ENCODE results near the gene GRAMD4. TPM values are rescaled to one million over a fixed set of nuclear protein-coding genes. Genes with fewer than 3 reads are reported as not detected.

Gene GRAMD4
- total RNA-seq, 3 donors from 2014 or later: 28.4 to 85.6 (median 61.0) TPM

DNA sequence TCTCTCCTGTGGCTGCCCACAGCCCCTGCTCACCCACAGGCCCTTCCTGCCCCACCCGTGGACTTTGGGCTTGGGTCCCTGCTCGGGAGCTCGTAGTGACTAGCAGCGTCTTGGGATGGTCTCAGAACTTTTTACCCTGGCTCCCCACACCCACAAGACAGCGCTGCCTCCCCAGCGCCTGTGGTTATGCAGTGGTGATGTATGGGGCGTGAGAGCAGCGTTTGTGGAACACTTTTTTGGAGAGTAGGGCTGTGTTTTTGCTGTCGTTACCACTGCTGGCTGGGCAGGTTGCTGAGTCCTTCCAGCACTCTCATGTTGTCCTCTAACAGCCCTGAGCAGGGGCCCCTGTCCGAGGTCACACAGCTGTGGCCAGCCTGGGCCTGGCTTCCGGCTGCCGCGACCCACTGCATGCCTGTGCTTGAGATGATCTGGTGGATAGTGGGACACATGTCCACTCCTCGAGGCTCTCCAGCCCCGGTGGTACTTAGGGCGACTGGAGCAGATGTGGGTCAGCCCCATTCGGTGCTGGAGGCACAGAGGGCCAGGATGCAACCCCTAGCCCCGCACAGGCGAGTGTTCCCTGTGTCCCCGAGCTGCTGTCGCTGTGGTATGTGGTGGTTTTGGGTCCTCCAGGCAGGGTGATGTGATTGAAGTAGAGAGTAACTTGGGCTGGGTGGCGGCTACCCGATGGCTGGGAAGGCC, 7.1 kb upstream of the GRAMD4 start:
- no peaks in the 10 kb centered on the region for H3K27me3 ChIP-seq
- peak overlapping the region in 1 of 2 donors; percentile 25 for H3K27ac ChIP-seq
- TF ChIP-seq, protein P1, sequence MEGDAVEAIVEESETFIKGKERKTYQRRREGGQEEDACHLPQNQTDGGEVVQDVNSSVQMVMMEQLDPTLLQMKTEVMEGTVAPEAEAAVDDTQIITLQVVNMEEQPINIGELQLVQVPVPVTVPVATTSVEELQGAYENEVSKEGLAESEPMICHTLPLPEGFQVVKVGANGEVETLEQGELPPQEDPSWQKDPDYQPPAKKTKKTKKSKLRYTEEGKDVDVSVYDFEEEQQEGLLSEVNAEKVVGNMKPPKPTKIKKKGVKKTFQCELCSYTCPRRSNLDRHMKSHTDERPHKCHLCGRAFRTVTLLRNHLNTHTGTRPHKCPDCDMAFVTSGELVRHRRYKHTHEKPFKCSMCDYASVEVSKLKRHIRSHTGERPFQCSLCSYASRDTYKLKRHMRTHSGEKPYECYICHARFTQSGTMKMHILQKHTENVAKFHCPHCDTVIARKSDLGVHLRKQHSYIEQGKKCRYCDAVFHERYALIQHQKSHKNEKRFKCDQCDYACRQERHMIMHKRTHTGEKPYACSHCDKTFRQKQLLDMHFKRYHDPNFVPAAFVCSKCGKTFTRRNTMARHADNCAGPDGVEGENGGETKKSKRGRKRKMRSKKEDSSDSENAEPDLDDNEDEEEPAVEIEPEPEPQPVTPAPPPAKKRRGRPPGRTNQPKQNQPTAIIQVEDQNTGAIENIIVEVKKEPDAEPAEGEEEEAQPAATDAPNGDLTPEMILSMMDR (IDR thresholded peaks at IDR 0.05): no peak
- no peak for TF ChIP-seq POLR2A (IDR thresholded peaks at IDR 0.05)
- TF ChIP-seq POLR2AphosphoS5 (IDR thresholded peaks at IDR 0.05): no peak
- no peak for DNase-seq (ENCODE audit: low spot score in 2 of 2)
- H3K4me1 ChIP-seq: peaks cover 0 to 5% of the 10 kb centered on the region in 2 donors
- intact Hi-C loops (cut with DNase I; ENCODE audit: low total_unique reads): no loop called here
- no peaks in the 10 kb centered on the region for H3K9me3 ChIP-seq
- no peaks in the 10 kb centered on the region for H3K36me3 ChIP-seq
- no peak overlapping the region for H3K4me3 ChIP-seq

DNA sequence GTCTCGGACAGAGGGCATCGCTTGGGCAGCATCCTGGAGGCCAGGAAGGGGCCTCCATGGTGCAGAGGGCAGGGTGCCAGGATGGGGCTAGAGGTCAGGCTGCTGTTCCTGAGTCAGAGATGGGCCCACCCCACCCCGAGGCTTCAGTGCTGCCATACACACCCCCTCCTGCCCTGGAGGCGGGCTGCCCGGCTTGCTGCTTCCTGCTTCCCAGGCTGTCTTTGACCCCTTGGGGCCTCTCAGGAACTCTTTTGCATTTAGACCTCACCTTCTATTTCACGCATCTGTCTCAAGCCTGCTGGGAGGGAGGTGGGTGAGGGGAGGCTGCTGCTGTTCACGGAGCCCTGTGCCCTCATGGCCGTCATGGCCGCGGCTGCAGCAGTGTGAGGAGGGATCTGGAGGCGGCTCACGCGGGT, 6.6 kb upstream of the GRAMD4 start:
- Histone ChIP-seq H3K27ac (peak overlapping the region in 1 of 2 donors; percentile 25), H3K4me1 (peaks cover 0 to 11% of the 10 kb centered on the region in 2 donors), H3K4me3 (peak overlapping the region in 1 of 3 donors; percentile 5), H3K36me3 (no peaks in the 10 kb centered on the region), H3K27me3 (no peaks in the 10 kb centered on the region), H3K9me3 (no peaks in the 10 kb centered on the region)
- no peak for DNase-seq (ENCODE audit: low spot score in 2 of 2)
- TF ChIP-seq POLR2A (IDR thresholded peaks at IDR 0.05): no peak
- TF ChIP-seq POLR2AphosphoS5 (IDR thresholded peaks at IDR 0.05): no peak
- TF ChIP-seq, protein P1 (IDR thresholded peaks at IDR 0.05): no peak
- intact Hi-C loops (cut with DNase I; ENCODE audit: low total_unique reads): no loop called here

DNA sequence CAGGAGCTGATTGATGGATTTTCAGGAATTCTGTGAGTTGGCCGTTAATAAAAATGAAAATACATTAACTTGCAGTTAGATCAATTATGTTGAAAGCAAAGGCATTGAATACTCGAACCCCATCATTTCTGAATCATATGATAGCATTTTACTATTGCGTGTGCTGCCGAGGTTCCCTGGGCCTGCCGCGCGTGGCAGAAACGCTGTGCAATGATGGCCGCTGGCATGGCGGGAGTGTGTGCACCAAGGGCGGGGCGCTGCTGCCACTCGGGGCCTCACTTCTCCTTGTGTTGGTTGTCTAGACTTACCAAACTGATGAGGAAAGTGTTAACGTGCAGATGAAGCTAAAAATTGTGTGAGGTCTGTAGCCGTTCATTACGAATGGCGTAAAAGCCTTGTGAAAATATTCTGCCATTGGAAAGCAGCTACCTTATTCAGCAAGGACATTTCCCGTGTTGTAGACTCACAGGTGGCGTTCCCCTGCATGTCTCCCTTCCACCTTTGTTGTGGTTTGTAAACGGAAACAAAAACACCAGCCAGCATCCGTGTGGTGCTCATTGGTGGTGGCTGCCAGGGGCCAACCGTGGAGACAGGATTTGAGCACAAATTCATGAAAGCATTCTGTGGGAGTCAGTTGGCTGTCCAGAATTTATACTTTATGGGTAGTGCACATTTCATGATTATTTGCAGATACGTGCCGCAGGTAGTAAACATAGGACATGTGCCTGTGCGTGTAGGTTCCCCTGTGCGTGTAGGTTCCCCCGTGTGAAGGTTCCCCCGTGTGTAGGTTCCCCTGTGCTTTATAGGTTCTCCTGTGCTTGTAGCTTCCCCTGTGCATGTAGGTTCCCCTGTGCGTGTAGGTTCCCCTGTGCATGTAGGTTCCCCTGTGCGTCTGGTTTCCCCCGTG, 5.9 kb upstream of the GRAMD4 start:
- H3K4me1 ChIP-seq: peaks cover 0 to 16% of the 10 kb centered on the region in 2 donors
- peak overlapping the region in 1 of 3 donors; percentile 5 for H3K4me3 ChIP-seq
- no peaks in the 10 kb centered on the region for H3K9me3 ChIP-seq
- TF ChIP-seq, protein P1 (IDR thresholded peaks at IDR 0.05): no peak
- TF ChIP-seq POLR2A (IDR thresholded peaks at IDR 0.05): no peak
- TF ChIP-seq POLR2AphosphoS5 (IDR thresholded peaks at IDR 0.05): no peak
- no peaks in the 10 kb centered on the region for H3K36me3 ChIP-seq
- peak overlapping the region in 1 of 2 donors; percentile 25 for H3K27ac ChIP-seq
- no peaks in the 10 kb centered on the region for H3K27me3 ChIP-seq
- no peak for DNase-seq (ENCODE audit: low spot score in 2 of 2)
- intact Hi-C loops (cut with DNase I; ENCODE audit: low total_unique reads): no loop called here

DNA sequence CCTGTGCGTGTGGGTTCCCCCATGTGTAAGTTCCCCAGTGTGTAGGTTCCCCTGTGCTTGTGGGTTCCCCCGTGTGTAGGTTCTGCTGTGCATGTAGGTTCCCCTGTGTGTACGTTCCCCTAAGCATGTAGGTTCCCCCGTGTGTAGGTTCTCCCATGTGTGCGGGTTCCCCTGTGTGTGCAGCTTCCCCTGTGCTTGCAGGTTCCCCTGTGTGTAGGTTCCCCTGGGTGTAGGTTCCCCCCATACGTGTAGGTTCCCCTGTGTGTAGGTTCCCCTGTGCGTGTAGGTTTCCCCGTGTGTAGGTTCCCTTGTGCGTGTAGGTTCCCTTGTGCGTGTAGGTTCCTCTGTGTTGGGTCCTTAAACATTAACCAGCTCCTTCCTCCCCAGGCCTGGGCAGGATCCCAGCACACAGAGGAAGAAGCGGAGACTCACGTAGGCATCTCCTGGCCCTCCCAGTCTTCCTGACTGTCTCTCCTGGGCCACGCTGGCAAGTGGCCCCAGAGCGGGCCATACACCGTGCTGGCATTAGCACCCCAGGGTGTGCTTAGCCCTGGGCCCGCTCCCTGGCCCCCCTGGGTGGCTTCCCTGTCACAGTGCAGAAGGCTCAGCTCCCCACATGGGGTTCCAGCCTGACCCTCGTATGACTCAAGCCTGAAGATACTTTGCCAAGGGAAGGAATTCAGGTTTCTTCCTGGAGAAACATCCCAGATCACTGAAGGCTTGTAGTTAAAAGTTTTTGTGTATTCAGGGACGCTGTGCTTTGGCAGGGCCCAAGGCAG, 2.8 kb upstream of the GRAMD4 start:
- Histone ChIP-seq H3K9me3 (no peaks in the 10 kb centered on the region), H3K4me1 (peaks cover 4 to 23% of the 10 kb centered on the region in 2 donors), H3K36me3 (no peaks in the 10 kb centered on the region), H3K27ac (peak overlapping the region in 1 of 2 donors; percentile 86), H3K27me3 (no peaks in the 10 kb centered on the region), H3K4me3 (no peak overlapping the region)
- intact Hi-C loops (cut with DNase I; ENCODE audit: low total_unique reads): no loop called here
- TF ChIP-seq, protein P1 (IDR thresholded peaks at IDR 0.05): no peak
- no peak for TF ChIP-seq POLR2A (IDR thresholded peaks at IDR 0.05)
- TF ChIP-seq POLR2AphosphoS5 (IDR thresholded peaks at IDR 0.05): no peak
- no peak for DNase-seq (ENCODE audit: low spot score in 2 of 2)

Measured in breast epithelium (tissue), 4 donors.